Measurements from ENCODE around the gene WBP11. TPM values are rescaled to one million over a fixed set of nuclear protein-coding genes. Genes with fewer than 3 reads are reported as not detected.

WBP11 gene
- total and polyA plus RNA-seq, 2 of the 13 experiments (the other 11 are each of a cell fraction or from before 2014, with no cell fraction given), result 7.6 to 31.0 TPM

GRCh38 chr12:14803830-14804160 is 517 bp upstream of the WBP11 start:
- Histone ChIP-seq H3K4me3 (replicated peaks in 1 of 3; ENCODE audit: insufficient read depth in 1 of 3, low read depth in 2 of 3, low read length in 3 of 3) (peak overlapping the region; percentile 73 to 97 (median 92)), H3K27me3 (ENCODE audit: control insufficient read depth in 1 of 2, insufficient read depth in 2 of 2, low read length in 2 of 2) (no peaks in the 10 kb centered on the region; a peak in 1 of 5 replicates), H3K9ac (ENCODE audit: insufficient read depth, low read depth, low read length) (peak overlapping the region; percentile 77), H3K4me1 (ENCODE audit: insufficient read depth, low read length) (peaks cover 39% of the 10 kb centered on the region), H3K9me3 (ENCODE audit: low read length) (no peaks in the 10 kb centered on the region), H3K27ac (ENCODE audit: extremely low read length, insufficient read depth, low read length) (peak overlapping the region; percentile 68), H3K36me3 (replicated peaks in 1 of 2; ENCODE audit: control insufficient read depth in 1 of 2, insufficient read depth in 2 of 2, low read length in 2 of 2) (peaks cover 5 to 14% of the 10 kb centered on the region in 2 experiments; a peak in 4 of 5 replicates), H3K79me2 (ENCODE audit: insufficient read depth, low read length) (peaks cover 45% of the 10 kb centered on the region), H2AFZ (ENCODE audit: low read length) (peak overlapping the region; percentile 84), H3K4me2 (ENCODE audit: low read depth, low read length) (peak overlapping the region; percentile 81), H4K20me1 (ENCODE audit: insufficient read depth, low read length) (no peaks in the 10 kb centered on the region; the same call in 1 of the 2 replicates)
- WGBS (ENCODE audit: low lambda C conversion rate), result under 1% methylated on average over 12 of the region's 12 CpGs
- FAIRE-seq, result no peak
- BruUV-seq (replicated peaks), result TSS peak; percentile 91
- peak; percentile 32 for ATAC-seq
- CTCF ChIA-PET (ENCODE audit: low intra/inter-chr PET ratio, low total read pairs), result no interaction called here
- intact Hi-C loops (cut with micrococcal nuclease; ENCODE audit: unreplicated experiment), result loop anchor here (1.0 to 2.0 kb wide), 2 partner anchors 32 to 39 kb away; partner anchors contain the start of gene ART4
- in situ Hi-C loops (cut with HindIII; ENCODE audit: extremely low pct_ligation_motif_present, low pct_unique_long_range_greater_than_20kb), result no loop called here
- POLR2A ChIA-PET, result interaction anchor here (0.9 to 3.0 kb wide), 12 partner anchors 20 to 40 kb away, joined by 3 to 71 read pairs (median 6); partner anchors contain the start of gene ART4
- no peak for DNase-seq (ENCODE audit: low spot score)
- TF ChIP-seq GFI1 (CRISPR knock-in tag; IDR thresholded peaks at IDR 0.05; ENCODE audit: borderline replicate concordance) (no peak), GABPA (IDR thresholded peaks at IDR 0.05; ENCODE audit: low read depth, low read length) (no peak), GABPA (CRISPR knock-in tag; IDR thresholded peaks at IDR 0.05; ENCODE audit: low read depth) (no peak), ZNF703 (CRISPR knock-in tag; IDR thresholded peaks at IDR 0.05; ENCODE audit: borderline replicate concordance) (no peak), TBX3 (IDR thresholded peaks at IDR 0.05; ENCODE audit: borderline replicate concordance) (no peak), EP300 (IDR thresholded peaks at IDR 0.05; ENCODE audit: low read depth in 2 of 2, low read length in 2 of 2) (no peak), EP300 (CRISPR knock-in tag; IDR thresholded peaks at IDR 0.05; ENCODE audit: borderline replicate concordance) (no peak), ZNF30 (CRISPR knock-in tag; IDR thresholded peaks at IDR 0.05) (no peak), ZFAT (CRISPR knock-in tag; conservative IDR thresholded peaks at IDR 0.05) (0 out of 2 replicates have a peak, but pooled peaks have one; percentile 16), PCBP2 (optimal IDR thresholded peaks at IDR 0.05; ENCODE audit: low read depth, low read length, poor library complexity, severe bottlenecking) (no peak), KDM3A (CRISPR knock-in tag; IDR thresholded peaks at IDR 0.05; ENCODE audit: low read depth) (no peak), BHLHE40 (IDR thresholded peaks at IDR 0.05; ENCODE audit: low read length) (no peak), ZFY (CRISPR knock-in tag; IDR thresholded peaks at IDR 0.05) (no peak), HNF1B (CRISPR knock-in tag; IDR thresholded peaks at IDR 0.05) (no peak), GLMP (CRISPR knock-in tag; IDR thresholded peaks at IDR 0.05; ENCODE audit: borderline replicate concordance) (no peak), NKX3-1 (CRISPR knock-in tag; IDR thresholded peaks at IDR 0.05) (no peak), CENPX (CRISPR knock-in tag; IDR thresholded peaks at IDR 0.05) (no peak), ZNF883 (CRISPR knock-in tag; IDR thresholded peaks at IDR 0.05; ENCODE audit: not compliant biosample characterization) (no peak), FOXM1 (CRISPR knock-in tag; IDR thresholded peaks at IDR 0.05) (no peak), ZNF329 (CRISPR knock-in tag; IDR thresholded peaks at IDR 0.05; ENCODE audit: low read depth) (no peak), ZNF143 (CRISPR knock-in tag; IDR thresholded peaks at IDR 0.05) (0 out of 2 replicates have a peak, but pooled peaks have one; percentile 10), SMAD9 (CRISPR knock-in tag; IDR thresholded peaks at IDR 0.05) (no peak), ZNF710 (CRISPR knock-in tag; IDR thresholded peaks at IDR 0.05; ENCODE audit: borderline replicate concordance) (no peak), MIXL1 (CRISPR knock-in tag; IDR thresholded peaks at IDR 0.05) (no peak)
